Suprapubic skin (tissue), 4 donors: Measurements from ENCODE around the gene DENND4B. TPM values are rescaled to one million over a fixed set of nuclear protein-coding genes. Genes with fewer than 3 reads are reported as not detected.
"Not testable (repeated sequence)": the region's sequence is repeated elsewhere in the genome, so short reads cannot be mapped to it uniquely, and the experiment has no call there.

Experiments used
- DNase-seq, 2 donors: peaks; one replicate each; pipeline ENCODE4 v3.0.0-alpha.2; 2019; ENCODE audit warnings: low spot score in 2 of 2
- H3K27ac ChIP-seq: fragments of 200-600 bp; sonication (generic); one replicate; pipeline ENCODE4 v1.5.1; 2019
- H3K27me3 ChIP-seq: fragments of 200-600 bp; sonication (generic); one replicate; pipeline ENCODE4 v1.5.1; 2019
- H3K36me3 ChIP-seq: fragments of 200-600 bp; sonication (generic); one replicate; pipeline ENCODE4 v1.5.1; 2019
- H3K4me1 ChIP-seq: fragments of 200-600 bp; sonication (generic); one replicate; pipeline ENCODE4 v1.5.1; 2019
- H3K4me3 ChIP-seq: fragments of 200-600 bp; sonication (generic); one replicate; pipeline ENCODE4 v1.5.1; 2019; ENCODE audit warnings: mild to moderate bottlenecking
- H3K9me3 ChIP-seq: fragments of 200-600 bp; sonication (generic); one replicate; pipeline ENCODE4 v1.5.1; 2019
- CTCF ChIP-seq, 2 donors: fragments of 200-600 bp in 1 of 2; fragments of 450-650 bp in 1 of 2; sonication (generic) in 1 of 2; IDR thresholded peaks; one replicate each; pipeline ENCODE4 v1.5.1; 2016 to 2019; ENCODE audit warnings: antibody characterized with exemption in 2 of 2, mild to moderate bottlenecking in 1 of 2, moderate library complexity in 1 of 2
- EP300 ChIP-seq: sonication (generic); formaldehyde crosslinking; IDR thresholded peaks from one replicate; pipeline ENCODE4 v1.6.1; 2017; ENCODE audit warnings: antibody characterized with exemption
- POLR2A ChIP-seq, 2 donors: fragments of 450-650 bp; IDR thresholded peaks; one replicate each; pipeline ENCODE4 v1.6.1; 2017; ENCODE audit warnings: antibody characterized with exemption in 2 of 2, mild to moderate bottlenecking in 2 of 2, moderate library complexity in 2 of 2
- POLR2AphosphoS5 ChIP-seq, 3 donors: sonication (generic); formaldehyde crosslinking; IDR thresholded peaks; one replicate each; pipeline ENCODE4 v1.6.1; 2017; ENCODE audit warnings: antibody characterized with exemption in 3 of 3
- WGBS: methylation state at CpG from one replicate; pipeline ENCODE4 v1.1.5; 2018; 5-methylcytosine and 5-hydroxymethylcytosine counted together
- total RNA-seq, 4 donors: library from RNA; depleted of rRNA; stranded (reverse); fragments of >200 nt; gene quantifications; one replicate each; pipeline ENCODE4 v1.1.0, GENCODE V29; 2016

The DENND4B gene
- total RNA-seq, 4 donors from 2014 or later = 20.0 to 45.1 (median 31.0) TPM

GRCh38 chr1:153903841-153904455 is 42.6 kb downstream of the DENND4B start:
- no peak for DNase-seq
- TF ChIP-seq CTCF (IDR thresholded peaks at IDR 0.05) = no peak
- no peak for TF ChIP-seq POLR2A (IDR thresholded peaks at IDR 0.05)
- no peak for TF ChIP-seq POLR2AphosphoS5 (IDR thresholded peaks at IDR 0.05)
- H3K4me1 ChIP-seq = peaks cover 8% of the 10 kb centered on the region
- H3K4me3 ChIP-seq = no peak overlapping the region
- H3K27ac ChIP-seq = peak overlapping the region; percentile 44
- 80% methylated on average over 14 of the region's 14 CpGs for WGBS
- H3K9me3 ChIP-seq = no peaks in the 10 kb centered on the region
- no peaks in the 10 kb centered on the region for H3K27me3 ChIP-seq
- peaks cover 24% of the 10 kb centered on the region for H3K36me3 ChIP-seq

- H3K27me3 ChIP-seq = no peaks in the 10 kb centered on the region
- WGBS = 95% methylated on average over 6 of the region's 6 CpGs
- TF ChIP-seq POLR2AphosphoS5 (IDR thresholded peaks at IDR 0.05) (no peak), EP300 (no peak), POLR2A (IDR thresholded peaks at IDR 0.05) (no peak), CTCF (IDR thresholded peaks at IDR 0.05) (no peak)
- peaks cover 5% of the 10 kb centered on the region for H3K4me1 ChIP-seq
- no peak overlapping the region for H3K27ac ChIP-seq
- DNase-seq = no peak
- peaks cover 16% of the 10 kb centered on the region for H3K36me3 ChIP-seq
- no peak overlapping the region for H3K4me3 ChIP-seq
- no peaks in the 10 kb centered on the region for H3K9me3 ChIP-seq
These were observed 47.0 kb downstream of the DENND4B start for GRCh38 chr1:153899509-153899908.

GRCh38 chr1:153895866-153896265 is 50.7 kb downstream of the DENND4B start:
- H3K36me3 ChIP-seq = peaks cover 11% of the 10 kb centered on the region
- not testable (repeated sequence) for H3K27me3 ChIP-seq, H3K9me3 ChIP-seq, DNase-seq, H3K4me1 ChIP-seq, H3K27ac ChIP-seq, H3K4me3 ChIP-seq
- 79% methylated on average over 1 of the region's 1 CpG for WGBS

- 93% methylated on average over 7 of the region's 7 CpGs for WGBS
- H3K4me1 ChIP-seq = peaks cover 11% of the 10 kb centered on the region
- not testable (repeated sequence) for H3K27me3 ChIP-seq
These were observed 55.5 kb downstream of the DENND4B start for GRCh38 chr1:153891042-153891441.

GRCh38 chr1:153888533-153888932 is 58.0 kb downstream of the DENND4B start:
- H3K27me3 ChIP-seq = no peaks in the 10 kb centered on the region
- H3K9me3 ChIP-seq = no peaks in the 10 kb centered on the region
- WGBS = 51% methylated on average over 3 of the region's 3 CpGs
- peaks cover 9% of the 10 kb centered on the region for H3K4me1 ChIP-seq
- H3K36me3 ChIP-seq = no peaks in the 10 kb centered on the region
- no peak overlapping the region for H3K27ac ChIP-seq
- TF ChIP-seq POLR2AphosphoS5 (IDR thresholded peaks at IDR 0.05) (no peak), CTCF (IDR thresholded peaks at IDR 0.05) (no peak), EP300 (no peak), POLR2A (IDR thresholded peaks at IDR 0.05) (no peak)
- no peak overlapping the region for H3K4me3 ChIP-seq
- DNase-seq = no peak

More at GRCh38 chr1:153891042-153891441, 55.5 kb downstream of the DENND4B start:
- H3K9me3 ChIP-seq, H3K27ac ChIP-seq, H3K36me3 ChIP-seq, H3K4me3 ChIP-seq, DNase-seq: not testable (repeated sequence)

GRCh38 chr1:153886127-153886526 is 60.4 kb downstream of the DENND4B start:
- no peak overlapping the region for H3K27ac ChIP-seq
- peaks cover 25% of the 10 kb centered on the region for H3K4me1 ChIP-seq
- WGBS = 92% methylated on average over 3 of the region's 3 CpGs
- no peaks in the 10 kb centered on the region for H3K9me3 ChIP-seq
- no peak overlapping the region for H3K4me3 ChIP-seq
- H3K27me3 ChIP-seq = no peaks in the 10 kb centered on the region
- no peak for DNase-seq
- no peaks in the 10 kb centered on the region for H3K36me3 ChIP-seq
- TF ChIP-seq POLR2A (IDR thresholded peaks at IDR 0.05) (no peak), POLR2AphosphoS5 (IDR thresholded peaks at IDR 0.05) (no peak), CTCF (IDR thresholded peaks at IDR 0.05) (no peak), EP300 (no peak)
